Keratinocyte (primary cell): ENCODE measurements around the gene NLRP1.

ENCODE experiments used
- EZH2 ChIP-seq: IDR thresholded peaks from one replicate; pipeline ENCODE4 v1.6.1; 2012; ENCODE audit warnings: inconsistent platforms, mild to moderate bottlenecking, low read length, moderate library complexity
- TF ChIP-seq, protein P1 (sequence below), 3 experiments: IDR thresholded peaks in 1 of 3; conservative IDR thresholded peaks in 1 of 3; optimal IDR thresholded peaks in 1 of 3; 2 replicates in 2 of 3; 3 replicates in 1 of 3; pipeline versions ENCODE3 to v1.5.1; 2011; ENCODE audit warnings: low read length in 3 of 3, mild to moderate bottlenecking in 3 of 3, moderate library complexity in 2 of 3, control low read depth in 1 of 3, inconsistent platforms in 1 of 3; ENCODE audit not compliant: insufficient read depth in 2 of 3; ENCODE audit errors: extremely low read depth in 1 of 3

DNA sequence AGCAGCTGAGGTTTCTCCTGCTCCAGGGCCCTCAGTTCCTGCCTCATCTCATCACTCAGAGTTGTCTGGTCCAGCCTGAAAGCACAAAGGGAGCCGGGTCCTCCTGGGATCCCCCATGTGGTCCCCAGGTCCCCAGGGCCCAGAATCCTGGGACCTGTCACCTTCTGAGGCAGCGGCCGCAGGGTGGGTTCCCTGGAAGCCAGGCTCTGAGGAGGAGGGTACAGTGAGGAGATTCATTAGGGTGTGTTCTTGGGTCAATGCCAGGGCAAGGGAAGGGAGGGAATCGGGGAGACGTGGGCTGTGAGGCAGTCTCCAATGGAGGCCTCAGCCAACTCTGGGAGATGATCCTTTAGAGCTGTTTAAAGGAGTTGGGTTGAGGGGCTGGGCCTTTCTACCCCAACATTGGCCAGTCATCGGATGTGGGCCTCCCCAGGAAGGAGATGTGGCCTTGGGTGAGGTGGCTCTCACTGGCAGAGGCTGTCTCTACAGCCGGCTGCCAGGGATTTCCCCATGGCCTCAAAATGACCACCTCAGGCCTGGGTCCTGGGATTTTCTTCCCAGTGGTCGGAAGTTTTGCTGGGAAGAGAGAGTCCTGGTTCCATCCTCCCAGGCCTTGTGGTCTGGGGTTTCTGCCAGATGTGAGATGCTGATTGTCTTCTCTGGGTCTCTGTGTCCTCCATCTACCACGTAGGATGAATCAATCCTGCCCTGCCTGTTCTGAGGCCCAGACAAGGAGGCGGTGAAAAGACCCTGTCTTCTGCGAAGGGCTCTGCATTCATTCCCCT, 47.3 kb downstream of the NLRP1 start:
- TF ChIP-seq, protein P1, sequence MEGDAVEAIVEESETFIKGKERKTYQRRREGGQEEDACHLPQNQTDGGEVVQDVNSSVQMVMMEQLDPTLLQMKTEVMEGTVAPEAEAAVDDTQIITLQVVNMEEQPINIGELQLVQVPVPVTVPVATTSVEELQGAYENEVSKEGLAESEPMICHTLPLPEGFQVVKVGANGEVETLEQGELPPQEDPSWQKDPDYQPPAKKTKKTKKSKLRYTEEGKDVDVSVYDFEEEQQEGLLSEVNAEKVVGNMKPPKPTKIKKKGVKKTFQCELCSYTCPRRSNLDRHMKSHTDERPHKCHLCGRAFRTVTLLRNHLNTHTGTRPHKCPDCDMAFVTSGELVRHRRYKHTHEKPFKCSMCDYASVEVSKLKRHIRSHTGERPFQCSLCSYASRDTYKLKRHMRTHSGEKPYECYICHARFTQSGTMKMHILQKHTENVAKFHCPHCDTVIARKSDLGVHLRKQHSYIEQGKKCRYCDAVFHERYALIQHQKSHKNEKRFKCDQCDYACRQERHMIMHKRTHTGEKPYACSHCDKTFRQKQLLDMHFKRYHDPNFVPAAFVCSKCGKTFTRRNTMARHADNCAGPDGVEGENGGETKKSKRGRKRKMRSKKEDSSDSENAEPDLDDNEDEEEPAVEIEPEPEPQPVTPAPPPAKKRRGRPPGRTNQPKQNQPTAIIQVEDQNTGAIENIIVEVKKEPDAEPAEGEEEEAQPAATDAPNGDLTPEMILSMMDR (optimal IDR thresholded peaks at IDR 0.05 in 1 of 3, IDR thresholded peaks at IDR 0.05 in 1 of 3, conservative IDR thresholded peaks at IDR 0.05 in 1 of 3; ENCODE audit: extremely low read depth in 1 of 3, insufficient read depth in 2 of 3, low read length in 3 of 3) = no peak
- TF ChIP-seq EZH2 = no peak
